Mesenchymal stem cell (in vitro differentiated cells and primary cell): ENCODE measurements around the gene STK32B.

Experiments
- DNase-seq: peaks from one replicate; pipeline ENCODE4 v3.0.0-alpha.2; 2013
- H2AFZ ChIP-seq: one replicate; pipeline ENCODE4 v1.6.1; 2013; ENCODE audit warnings: low read depth, mild to moderate bottlenecking, control low read depth, inconsistent platforms, low read length, moderate library complexity
- H2AK5ac ChIP-seq: 2 replicates; pipeline ENCODE4 v1.6.1; 2013; ENCODE audit warnings: low read length, moderate library complexity, mild to moderate bottlenecking, inconsistent platforms; ENCODE audit not compliant: severe bottlenecking
- H2BK120ac ChIP-seq: one replicate; pipeline ENCODE4 v1.6.1; 2013; ENCODE audit warnings: low read depth, mild to moderate bottlenecking, inconsistent platforms, low read length, moderate library complexity
- H2BK12ac ChIP-seq, 2 experiments: one replicate each; pipeline ENCODE4 v1.6.1; 2013; ENCODE audit warnings: inconsistent platforms in 2 of 2, low read length in 2 of 2, mild to moderate bottlenecking in 2 of 2, moderate library complexity in 2 of 2, control low read depth in 1 of 2
- H2BK15ac ChIP-seq: one replicate; pipeline ENCODE4 v1.6.1; 2013; ENCODE audit warnings: mild to moderate bottlenecking, low read depth, inconsistent platforms; ENCODE audit not compliant: poor library complexity, severe bottlenecking
- H2BK5ac ChIP-seq: 2 replicates; pipeline ENCODE4 v1.6.1; 2013; ENCODE audit warnings: low read depth, mild to moderate bottlenecking, low read length, control low read depth, inconsistent platforms; ENCODE audit not compliant: poor library complexity, severe bottlenecking
- H3K14ac ChIP-seq, 2 experiments: one replicate each; pipeline ENCODE4 v1.6.1; 2013; ENCODE audit warnings: inconsistent platforms in 2 of 2, low read length in 2 of 2, control low read depth in 1 of 2, mild to moderate bottlenecking in 1 of 2, moderate library complexity in 1 of 2
- H3K18ac ChIP-seq, 2 experiments: one replicate each; pipeline ENCODE4 v1.6.1; 2013; ENCODE audit warnings: inconsistent platforms in 2 of 2, low read length in 2 of 2, control low read depth in 1 of 2, low read depth in 1 of 2, mild to moderate bottlenecking in 1 of 2
- H3K23ac ChIP-seq, 2 experiments: one replicate each; pipeline ENCODE4 v1.6.1; 2013; ENCODE audit warnings: inconsistent platforms in 2 of 2, low read length in 2 of 2, mild to moderate bottlenecking in 2 of 2, moderate library complexity in 2 of 2, control low read depth in 1 of 2
- H3K27ac ChIP-seq: 2 replicates; pipeline ENCODE4 v1.5.1; 2013; ENCODE audit warnings: mild to moderate bottlenecking, moderate library complexity, low read length, control low read depth, inconsistent platforms; ENCODE audit not compliant: poor library complexity, severe bottlenecking
- H3K27me3 ChIP-seq, 2 experiments: 2 replicates each; pipeline versions ENCODE4 v1.6.1 to v1.7.0; 2013; ENCODE audit warnings: low read length in 2 of 2, mild to moderate bottlenecking in 2 of 2, moderate library complexity in 2 of 2, control low read depth in 1 of 2, inconsistent platforms in 1 of 2; ENCODE audit not compliant: control insufficient read depth in 1 of 2, insufficient read depth in 1 of 2
- H3K36me3 ChIP-seq, 2 experiments: 2 replicates each; pipeline versions ENCODE4 v1.6.1 to v1.7.0; 2013; ENCODE audit warnings: low read length in 2 of 2, control low read depth in 1 of 2, inconsistent platforms in 1 of 2, low read depth in 1 of 2, mild to moderate bottlenecking in 1 of 2; ENCODE audit not compliant: insufficient read depth in 2 of 2, control insufficient read depth in 1 of 2
- H3K4ac ChIP-seq, 2 experiments: one replicate each; pipeline ENCODE4 v1.6.1; 2013; ENCODE audit warnings: inconsistent platforms in 2 of 2, low read length in 2 of 2, mild to moderate bottlenecking in 2 of 2, moderate library complexity in 2 of 2, control low read depth in 1 of 2, low read depth in 1 of 2
- H3K4me1 ChIP-seq: 2 replicates; pipeline ENCODE4 v1.6.1; 2013; ENCODE audit warnings: low read depth, low read length, control low read depth; ENCODE audit not compliant: control insufficient read depth, insufficient read depth
- H3K4me2 ChIP-seq: 2 replicates; pipeline ENCODE4 v1.6.1; 2013; ENCODE audit warnings: low read length, mild to moderate bottlenecking, inconsistent platforms; ENCODE audit not compliant: poor library complexity, severe bottlenecking
- H3K4me3 ChIP-seq, 2 experiments: 2 replicates each; pipeline versions ENCODE4 v1.5.1 to v1.7.0; 2013; ENCODE audit warnings: low read length in 2 of 2, mild to moderate bottlenecking in 2 of 2, control low read depth in 1 of 2, low read depth in 1 of 2; ENCODE audit not compliant: insufficient read depth in 1 of 2
- H3K79me1 ChIP-seq: replicated peaks from 2 replicates; pipeline ENCODE4 v1.6.1; 2013; ENCODE audit warnings: mild to moderate bottlenecking, control low read depth, low read length, inconsistent platforms; ENCODE audit not compliant: poor library complexity, severe bottlenecking
- H3K9ac ChIP-seq: 2 replicates; pipeline ENCODE4 v1.7.0; 2013; ENCODE audit warnings: mild to moderate bottlenecking, low read length, moderate library complexity
- H3K9me3 ChIP-seq: 2 replicates; pipeline ENCODE4 v1.7.0; 2013; ENCODE audit warnings: mild to moderate bottlenecking, low read length; ENCODE audit not compliant: control insufficient read depth
- H4K8ac ChIP-seq: one replicate; pipeline ENCODE4 v1.6.1; 2013; ENCODE audit warnings: inconsistent platforms, mild to moderate bottlenecking, low read length, moderate library complexity
- H4K91ac ChIP-seq: one replicate; pipeline ENCODE4 v1.6.1; 2013; ENCODE audit warnings: mild to moderate bottlenecking, low read length, inconsistent platforms
- WGBS: methylation state at CpG from one replicate; pipeline ENCODE4 v1.1.7; 2013; ENCODE audit warnings: mixed read lengths; 5-methylcytosine and 5-hydroxymethylcytosine counted together

STK32B gene

DNA sequence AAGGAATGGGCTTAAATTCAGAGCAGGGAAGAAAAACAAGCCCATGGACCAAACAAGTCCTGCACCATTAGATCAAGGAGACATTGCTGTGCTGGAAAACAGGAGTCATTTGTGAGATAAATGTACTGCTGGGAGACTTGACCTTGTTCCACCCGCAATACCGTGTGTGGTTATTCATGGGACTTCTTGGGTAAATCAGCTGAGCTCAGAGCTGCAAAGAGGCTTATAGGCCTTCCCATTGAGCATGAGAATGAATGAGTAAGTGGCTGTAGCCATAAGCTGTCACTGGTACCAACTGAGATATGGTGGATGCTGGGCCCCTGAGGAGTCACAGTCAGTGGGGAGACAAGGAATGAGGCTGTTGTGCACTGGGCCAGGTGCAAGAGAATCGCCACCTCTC is 29.7 kb upstream of the STK32B start:
- Histone ChIP-seq H2BK120ac (no peak overlapping the region), H4K91ac (no peak overlapping the region), H2AK5ac (no peak overlapping the region), H3K36me3 (no peaks in the 10 kb centered on the region), H3K27me3 (peaks cover 0 to 21% of the 10 kb centered on the region in 2 experiments), H3K79me1 (peaks cover 6% of the 10 kb centered on the region), H3K27ac (no peak overlapping the region), H3K9ac (no peak overlapping the region), H3K4me2 (no peak overlapping the region), H4K8ac (no peak overlapping the region), H3K23ac (no peak overlapping the region), H3K4ac (no peak overlapping the region), H2AFZ (no peak overlapping the region), H3K14ac (no peak overlapping the region), H2BK12ac (no peak overlapping the region), H2BK5ac (no peak overlapping the region), H3K4me3 (no peak overlapping the region), H3K4me1 (peaks cover 10% of the 10 kb centered on the region), H3K9me3 (no peaks in the 10 kb centered on the region), H3K18ac (no peak overlapping the region), H2BK15ac (no peak overlapping the region)
- DNase-seq: peak; percentile 57
- 91% methylated on average over 2 of the region's 3 CpGs for WGBS

DNA sequence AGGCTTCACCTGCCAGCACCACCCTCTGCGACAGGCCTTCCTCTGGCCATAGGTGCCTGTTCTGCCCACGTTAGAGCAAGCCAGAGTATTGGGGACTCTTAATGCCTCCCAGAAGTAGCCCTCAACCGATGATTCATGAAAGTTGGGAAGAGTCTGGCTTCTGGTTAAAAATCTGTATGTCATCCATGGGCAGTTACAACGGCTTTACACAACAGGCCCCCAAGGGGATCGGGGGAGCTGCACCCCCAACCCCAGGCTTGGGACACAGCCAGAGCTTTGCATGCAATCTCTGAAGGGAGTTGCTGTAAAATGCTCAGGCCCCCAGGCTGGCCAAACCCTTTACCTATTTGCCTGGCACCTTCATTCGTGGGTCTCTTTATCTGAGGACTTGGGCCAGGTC is 26.6 kb upstream of the STK32B start:
- Histone ChIP-seq H4K8ac (no peak overlapping the region), H3K4me3 (peak overlapping the region in 1 of 2 experiments; percentile 39), H2BK120ac (no peak overlapping the region), H3K23ac (no peak overlapping the region), H2BK5ac (no peak overlapping the region), H3K36me3 (no peaks in the 10 kb centered on the region), H3K27ac (no peak overlapping the region), H4K91ac (no peak overlapping the region), H2AK5ac (no peak overlapping the region), H2AFZ (no peak overlapping the region), H3K18ac (no peak overlapping the region), H3K27me3 (peaks cover 0 to 12% of the 10 kb centered on the region in 2 experiments), H3K14ac (no peak overlapping the region), H3K79me1 (no peaks in the 10 kb centered on the region), H3K4ac (no peak overlapping the region), H3K4me1 (peaks cover 2% of the 10 kb centered on the region), H3K9me3 (no peaks in the 10 kb centered on the region), H3K9ac (peak overlapping the region; percentile 25), H2BK15ac (peak overlapping the region; percentile 17), H3K4me2 (no peak overlapping the region), H2BK12ac (no peak overlapping the region)
- 82% methylated on average over 6 of the region's 6 CpGs for WGBS
- DNase-seq: no peak

DNA sequence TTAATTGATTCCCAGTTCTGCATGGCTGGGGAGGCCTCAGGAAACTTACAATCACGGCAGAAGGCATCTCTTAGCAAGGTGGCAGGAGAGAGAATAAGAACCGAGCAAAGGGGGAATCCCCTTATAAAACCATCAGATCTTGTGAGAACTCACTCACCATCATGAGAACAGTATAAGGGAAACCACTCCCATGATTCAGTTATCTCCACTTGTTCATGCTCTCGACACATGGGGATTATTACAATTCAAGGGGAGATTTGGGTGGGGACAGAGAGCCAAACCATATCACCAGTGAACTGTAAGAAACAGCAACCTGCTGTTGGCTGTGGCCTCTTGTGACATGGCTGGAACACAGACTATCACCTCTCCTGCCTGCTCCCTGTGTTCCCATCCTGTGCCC is 24.9 kb upstream of the STK32B start:
- Histone ChIP-seq H4K91ac (no peak overlapping the region), H3K27me3 (peaks cover 0 to 12% of the 10 kb centered on the region in 2 experiments), H2BK120ac (no peak overlapping the region), H3K9me3 (no peaks in the 10 kb centered on the region), H2AK5ac (no peak overlapping the region), H2AFZ (no peak overlapping the region), H3K36me3 (no peaks in the 10 kb centered on the region), H3K27ac (no peak overlapping the region), H3K79me1 (no peaks in the 10 kb centered on the region), H3K23ac (no peak overlapping the region), H3K4me1 (no peaks in the 10 kb centered on the region), H3K18ac (no peak overlapping the region), H3K4ac (no peak overlapping the region), H2BK12ac (no peak overlapping the region), H2BK5ac (no peak overlapping the region), H3K14ac (no peak overlapping the region), H3K4me2 (no peak overlapping the region), H3K4me3 (no peak overlapping the region), H2BK15ac (no peak overlapping the region), H4K8ac (no peak overlapping the region), H3K9ac (no peak overlapping the region)
- no peak for DNase-seq
- WGBS: 93% methylated on average over 3 of the region's 3 CpGs

DNA sequence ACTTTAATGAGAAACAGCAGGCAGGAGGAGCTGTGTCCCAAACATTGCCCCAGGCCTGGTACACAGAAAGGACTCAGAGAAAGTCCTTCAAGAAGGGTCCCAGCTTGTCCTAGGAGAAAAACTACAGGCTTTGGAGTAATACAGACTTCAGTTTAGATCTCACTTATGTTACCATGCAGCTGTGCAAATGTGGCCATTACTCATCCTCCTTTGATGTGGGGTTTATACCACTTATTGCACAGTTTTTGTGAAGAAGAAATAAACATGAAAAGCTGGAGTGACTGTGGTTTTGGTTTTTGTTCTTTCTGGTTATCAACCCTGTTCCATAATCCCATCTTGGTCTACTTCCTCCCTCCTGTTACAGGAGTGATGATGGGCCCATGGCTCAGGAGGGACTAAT is 23.9 kb upstream of the STK32B start:
- Histone ChIP-seq H2BK12ac (no peak overlapping the region), H2BK15ac (no peak overlapping the region), H3K9me3 (no peaks in the 10 kb centered on the region), H3K79me1 (no peaks in the 10 kb centered on the region), H3K4me2 (no peak overlapping the region), H2AFZ (no peak overlapping the region), H2BK5ac (no peak overlapping the region), H3K18ac (no peak overlapping the region), H3K36me3 (no peaks in the 10 kb centered on the region), H3K4me1 (no peaks in the 10 kb centered on the region), H2AK5ac (no peak overlapping the region), H2BK120ac (no peak overlapping the region), H3K4me3 (no peak overlapping the region), H3K27me3 (peaks cover 0 to 12% of the 10 kb centered on the region in 2 experiments), H3K27ac (no peak overlapping the region), H4K8ac (no peak overlapping the region), H3K4ac (no peak overlapping the region), H3K9ac (no peak overlapping the region), H3K14ac (no peak overlapping the region), H4K91ac (no peak overlapping the region), H3K23ac (no peak overlapping the region)
- DNase-seq: peak; percentile 21
